DMS114 treated with DMSO at 0.1 percent for 48 hours (cell line): ENCODE measurements around the gene CDX2.

Experiments used
- DNase-seq: peaks from one replicate; lab custom pipeline; 2025; ENCODE audit not compliant: unreplicated experiment; lab: John Stamatoyannopoulos, UW

Gene CDX2

DNA sequence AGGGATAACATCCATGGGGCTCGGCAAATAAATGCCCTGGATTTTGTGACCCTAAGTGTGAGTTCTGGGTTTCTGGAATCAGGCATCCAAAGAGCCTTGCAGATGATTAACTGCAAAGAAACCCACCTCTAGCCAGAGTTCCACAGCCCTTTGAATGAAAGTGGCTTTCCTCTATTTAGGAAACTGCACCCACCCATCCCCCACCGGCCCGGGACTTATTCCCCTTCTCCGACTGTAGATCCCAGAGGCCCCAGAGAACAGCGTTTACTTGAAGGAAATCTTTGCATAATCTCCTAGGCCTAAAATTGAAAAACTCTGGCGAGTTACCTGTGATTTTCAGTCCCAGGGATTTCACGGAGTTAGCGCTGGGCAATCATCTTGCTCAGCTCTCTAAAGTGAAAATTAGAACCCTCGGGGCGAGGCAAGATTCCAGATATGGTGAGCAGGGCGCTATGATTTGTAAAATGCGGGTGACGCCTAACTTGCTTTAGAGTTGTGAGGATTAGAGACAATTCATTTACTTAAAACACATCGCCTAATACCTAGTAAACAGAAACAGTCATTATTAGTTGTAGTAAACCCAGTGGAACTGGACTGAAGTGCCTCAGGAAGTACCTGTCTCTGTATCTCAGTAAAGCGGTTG is 10.0 kb upstream of the CDX2 start:
- no peak for DNase-seq

- no peak for DNase-seq
These were observed 9.3 kb upstream of the CDX2 start for GRCh38 chr13:27978301-27978968.

- no peak for DNase-seq
These were observed 8.6 kb upstream of the CDX2 start for GRCh38 chr13:27977476-27978300.

DNA sequence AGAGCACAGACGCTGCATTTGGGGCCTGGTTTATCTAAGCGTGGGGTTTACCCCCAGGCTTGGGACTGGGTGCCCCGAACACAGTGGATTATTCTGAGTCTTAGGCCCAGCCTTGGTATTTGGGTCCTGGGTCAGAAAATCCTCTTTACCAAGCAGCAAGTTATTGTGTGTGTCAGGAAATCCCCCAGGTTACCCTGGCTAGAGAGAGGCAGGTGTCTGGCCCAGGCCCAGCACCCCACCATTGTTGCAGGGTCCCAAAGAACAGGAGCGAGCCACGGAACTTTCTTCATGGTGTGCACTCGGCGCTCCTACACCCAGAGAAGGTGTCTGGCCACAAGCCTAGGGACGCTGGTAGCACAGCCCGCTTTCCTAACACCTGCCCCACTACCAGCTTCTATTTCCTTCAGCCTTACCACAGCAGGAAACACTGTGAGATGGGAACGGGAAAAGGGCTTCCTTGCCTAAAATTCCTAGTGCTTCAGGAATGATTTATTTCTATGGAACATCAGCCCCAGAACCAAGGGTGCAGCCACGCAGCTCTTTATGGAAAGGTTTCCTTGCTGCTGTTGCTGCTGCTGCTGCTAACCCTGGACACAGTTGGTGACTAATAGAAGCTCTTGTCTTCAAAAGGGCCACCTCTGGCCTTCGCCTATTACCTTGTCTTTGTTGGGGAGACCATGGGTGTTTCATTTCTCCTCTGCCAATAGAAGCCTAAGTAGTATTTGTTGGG is 7.4 kb upstream of the CDX2 start:
- DNase-seq = no peak

- DNase-seq = no peak
These were observed 6.6 kb upstream of the CDX2 start for GRCh38 chr13:27975564-27976361.

DNA sequence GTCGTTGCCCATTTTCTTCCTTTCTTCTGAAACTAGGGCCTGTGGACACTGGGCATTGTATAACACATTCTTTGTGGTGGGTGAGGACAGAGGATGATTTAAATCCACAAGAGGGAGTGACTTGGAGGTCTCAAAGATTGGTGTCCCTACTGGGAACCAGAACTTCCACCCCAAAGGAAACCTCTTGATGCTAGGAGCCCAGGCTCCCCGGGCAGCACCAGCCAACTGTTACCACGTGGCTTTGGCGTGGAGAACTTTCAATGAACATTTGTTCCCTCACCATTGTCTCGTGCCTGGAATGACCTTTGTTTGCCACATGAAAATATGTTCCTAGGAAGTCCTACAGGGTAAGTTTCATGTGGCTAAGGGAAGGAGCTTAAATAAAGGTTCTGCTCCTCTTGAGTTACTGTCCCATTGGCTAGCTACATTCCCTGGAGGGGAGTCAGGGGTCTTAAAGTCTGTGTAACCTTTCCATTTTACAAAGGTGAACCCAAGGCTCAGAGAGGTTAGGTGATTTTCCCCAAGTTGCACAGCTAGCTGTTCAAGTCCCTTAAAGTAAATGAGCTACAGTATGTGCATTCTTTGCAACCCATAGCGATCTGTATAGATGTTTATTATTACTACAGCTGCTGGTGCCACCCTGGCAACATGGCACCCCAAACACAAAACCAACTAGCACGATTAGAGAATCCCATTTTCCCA is 5.0 kb upstream of the CDX2 start:
- DNase-seq = no peak

GRCh38 chr13:27973291-27973690 is 4.2 kb upstream of the CDX2 start:
- DNase-seq = no peak

DNA sequence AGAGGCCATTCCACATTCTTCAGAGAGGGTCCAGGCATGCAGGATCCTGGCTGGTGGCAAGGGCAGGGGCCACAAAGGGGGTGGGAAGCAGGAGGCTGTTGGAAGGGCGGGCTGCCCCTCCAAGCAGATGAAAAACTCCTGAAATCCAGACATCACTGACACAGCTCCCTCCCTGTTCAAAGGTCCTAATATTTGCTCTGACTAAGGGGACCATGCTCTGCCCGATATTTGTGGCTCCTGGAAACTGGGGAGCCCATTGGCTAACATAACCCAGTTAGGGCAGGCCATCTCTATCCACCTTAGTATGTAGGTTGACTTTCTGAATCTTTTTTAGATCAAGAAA is 3.3 kb upstream of the CDX2 start:
- DNase-seq = no peak

- no peak for DNase-seq
These were observed 2.8 kb upstream of the CDX2 start for GRCh38 chr13:27971776-27972477.

GRCh38 chr13:27971236-27971645 is 2.1 kb upstream of the CDX2 start:
- DNase-seq = no peak

DNA sequence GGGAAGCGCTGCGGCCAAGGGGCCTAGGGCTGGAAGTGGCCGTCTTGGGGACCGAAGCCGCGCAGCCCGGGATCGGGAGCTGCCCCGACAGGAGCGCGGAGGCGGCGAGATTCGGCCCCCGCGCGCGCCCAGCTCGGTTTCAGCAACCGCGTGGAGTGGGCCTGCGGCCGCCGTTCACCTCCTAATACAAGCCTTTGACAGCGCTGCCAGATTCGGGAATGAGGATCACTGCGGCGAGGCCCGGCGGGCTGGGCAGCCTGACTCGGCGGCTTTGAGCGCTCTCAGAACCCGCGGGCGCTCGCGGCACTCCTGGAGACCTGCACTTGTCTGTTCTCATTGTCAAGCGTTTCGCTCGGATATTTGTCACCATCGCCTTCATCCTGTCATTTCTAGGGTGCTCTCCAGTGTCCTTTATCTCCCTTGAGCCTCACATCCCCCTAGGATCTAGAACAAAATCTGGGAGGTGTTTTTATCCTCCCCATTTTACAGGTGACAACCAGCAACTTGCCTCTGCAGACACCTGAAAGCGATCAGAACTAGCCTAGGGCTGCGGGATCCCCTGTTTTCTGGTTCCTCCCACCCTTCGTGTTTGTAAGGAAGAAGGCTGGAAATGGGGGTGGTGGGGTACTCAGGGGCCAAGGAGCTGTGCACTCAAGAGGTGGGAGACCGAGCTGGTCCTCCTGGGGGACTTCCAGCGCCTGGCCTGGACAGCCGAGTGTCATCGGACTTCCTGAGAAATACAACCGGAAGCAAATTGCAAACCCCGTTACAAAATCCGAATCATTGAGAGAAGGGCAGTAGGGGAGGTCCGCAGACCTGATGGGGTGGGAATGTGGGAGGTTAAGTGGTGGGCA is 1.5 kb upstream of the CDX2 start:
- DNase-seq = no peak

- DNase-seq = no peak
These were observed 733 bp upstream of the CDX2 start for GRCh38 chr13:27969866-27970229.

GRCh38 chr13:27968316-27969081 is 616 bp downstream of the CDX2 start:
- peak; percentile 11 for DNase-seq

DNA sequence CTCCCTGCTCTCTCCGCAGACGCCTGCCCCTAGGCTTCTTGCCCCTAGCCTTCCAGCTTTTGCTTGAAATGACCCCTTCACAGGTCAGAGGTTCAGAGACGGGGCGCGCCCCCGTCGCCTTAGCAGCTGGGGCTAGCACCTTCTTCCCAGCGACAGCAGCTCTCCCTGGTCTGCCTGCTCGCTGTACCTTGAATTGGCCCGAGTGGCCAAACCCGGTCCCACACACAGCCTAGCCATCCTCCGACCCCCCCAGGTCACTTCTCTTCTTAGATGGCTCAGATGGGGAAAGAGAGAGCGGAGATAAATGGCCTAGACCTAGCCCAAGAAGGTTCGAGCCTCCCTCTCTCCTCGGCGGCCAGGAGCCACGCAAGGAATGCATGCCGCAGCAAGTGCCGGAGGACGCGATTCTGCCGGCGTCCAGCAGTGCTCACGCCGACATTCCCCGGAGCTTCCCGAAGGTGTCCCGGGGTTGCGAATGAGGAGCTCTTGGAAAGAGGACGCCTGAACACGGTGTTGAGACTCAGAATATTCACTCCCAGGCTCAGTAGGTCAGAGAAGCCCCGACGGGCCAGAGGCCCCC is 1.3 kb downstream of the CDX2 start:
- no peak for DNase-seq

DNA sequence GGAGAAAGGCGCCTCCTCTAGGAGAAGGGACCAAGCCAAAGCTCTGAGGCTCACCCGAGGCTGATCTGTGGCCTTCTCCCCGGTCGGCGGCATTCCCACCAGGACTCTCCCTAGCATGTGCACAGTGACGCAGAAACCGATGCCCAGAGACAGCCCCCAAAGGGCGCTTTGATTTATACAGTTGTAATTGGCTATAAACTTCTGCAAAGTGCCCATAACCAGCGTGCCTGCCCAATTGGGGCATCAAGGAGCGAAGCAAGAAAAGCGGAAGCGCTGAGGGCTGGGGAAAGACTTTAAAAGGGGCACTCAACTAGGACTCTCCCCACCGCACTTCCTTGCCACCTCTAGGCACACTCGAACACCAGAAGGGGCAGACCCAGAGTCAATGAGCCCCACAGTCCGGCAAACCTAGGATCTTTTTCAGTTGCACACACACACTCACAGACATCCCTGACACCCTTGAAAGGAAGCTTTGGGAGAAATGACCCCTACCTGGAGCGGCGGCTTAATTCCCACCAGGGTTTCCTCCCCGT is 1.8 kb downstream of the CDX2 start:
- DNase-seq = no peak

DNA sequence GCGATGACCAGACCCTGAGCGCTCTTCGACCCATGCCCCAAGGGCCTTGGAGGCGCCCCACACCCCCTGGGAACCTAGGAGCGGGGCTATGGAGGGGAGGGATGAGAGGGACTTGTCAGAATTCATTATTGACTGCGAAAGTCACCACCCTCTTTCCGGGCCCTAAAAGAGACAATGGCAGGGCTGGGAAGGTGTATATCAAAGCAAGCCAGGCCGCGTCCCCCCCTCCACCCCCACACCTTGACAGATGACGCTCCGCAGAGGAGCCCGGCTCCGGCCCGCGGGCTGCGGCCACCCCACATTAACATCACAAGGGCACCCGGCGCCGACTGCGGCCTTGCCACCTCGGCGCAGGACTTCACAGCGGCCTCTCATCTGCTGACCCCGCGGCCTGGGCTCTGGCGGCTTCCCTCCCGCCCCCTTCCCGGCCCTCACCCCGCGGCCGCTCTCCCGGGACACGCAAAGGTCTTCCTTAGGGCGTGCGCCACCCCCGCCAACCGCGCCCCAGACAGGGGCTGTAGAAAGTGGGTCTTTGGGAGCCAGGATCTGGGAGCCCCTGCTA is 2.4 kb downstream of the CDX2 start:
- no peak for DNase-seq
